Epithelial cell of alveolus of lung (primary cell): ENCODE results near the gene TMEM132A. TPM values are rescaled to one million over a fixed set of nuclear protein-coding genes. Genes with fewer than 3 reads are reported as not detected.

Experiments used
- total RNA-seq: library from RNA; depleted of rRNA; stranded (reverse); fragments of >200 nt; gene quantifications from 2 replicates; pipeline ENCODE4 v1.2.1, GENCODE V29; 2015

TMEM132A gene
- 127 and 158 TPM in 2 replicates for total RNA-seq

GRCh38 chr11:60924110-60924905 is at the start of gene TMEM132A:
TSS of gene TMEM132A (plus strand) at chr11:60924460. CDS start at chr11:60924634, 174 bp downstream.

GRCh38 chr11:60906132-60906972 is 17.9 kb upstream of the TMEM132A start, which contains the start of gene PRPF19:
TSS of gene PRPF19 (minus strand) at chr11:60906585. CDS start at chr11:60906382, 203 bp downstream.

GRCh38 chr11:60913793-60914632 is 10.2 kb upstream of the TMEM132A start, which contains the start of gene TMEM109:
TSS of gene TMEM109 (plus strand) at chr11:60914158. CDS start at chr11:60919694, 5,536 bp downstream.

GRCh38 chr11:60951904-60952741 is 27.9 kb downstream of the TMEM132A start, which contains the start of gene SLC15A3:
TSS of gene SLC15A3 (minus strand) at chr11:60952176. CDS start at chr11:60951551, 625 bp downstream.

GRCh38 chr11:60971520-60971919 is 47.3 kb downstream of the TMEM132A start, which contains the start of gene CD6:
TSS of gene CD6 (plus strand) at chr11:60971680. CDS start at chr11:60971866, 186 bp downstream.

Other genes starting within 250 kb of the TMEM132A start
- not detected in 2 replicates for gene MS4A8, start 224.8 kb upstream of the TMEM132A start, total RNA-seq
- not detected in 2 replicates for gene MS4A18, start 199.7 kb upstream of the TMEM132A start, total RNA-seq
- gene MS4A15, start 167.6 kb upstream of the TMEM132A start, total RNA-seq = not detected in 2 replicates
- not detected in 2 replicates for gene MS4A10, start 139.1 kb upstream of the TMEM132A start, total RNA-seq
- gene CCDC86, start 82.3 kb upstream of the TMEM132A start, total RNA-seq = 23.6 and 31.4 TPM in 2 replicates
- 2.5 and 6.8 TPM in 2 replicates for gene PTGDR2, start 68.5 kb upstream of the TMEM132A start, total RNA-seq
- gene ZP1, start 56.9 kb upstream of the TMEM132A start, total RNA-seq = 1.6 and 3.1 TPM in 2 replicates
- gene PRPF19, start 17.9 kb upstream of the TMEM132A start, total RNA-seq = 80.9 and 82.1 TPM in 2 replicates
- gene TMEM109, start 10.3 kb upstream of the TMEM132A start, total RNA-seq = 69.9 and 76.4 TPM in 2 replicates
- 8.5 and 9.2 TPM in 2 replicates for gene SLC15A3, start 27.7 kb downstream of the TMEM132A start, total RNA-seq
- not detected in 2 replicates for gene CD6, start 47.2 kb downstream of the TMEM132A start, total RNA-seq
- not detected in 2 replicates for gene CD5, start 178.0 kb downstream of the TMEM132A start, total RNA-seq
- gene VPS37C, start 237.0 kb downstream of the TMEM132A start, total RNA-seq = 11.8 and 24.8 TPM in 2 replicates